Activated T-cell treated with anti-CD3 and anti-CD28 coated beads, Interleukin-2, amount 50 U/mL, for 24 hours (primary cell): Measurements from ENCODE around the gene GMPR.

Source experiments
- DNase-seq: peaks from one replicate; pipeline ENCODE4 v3.0.0-alpha.2; 2020
- H3K27ac Mint-ChIP-seq: 2 replicates; pipeline ENCODE4 v1.8.0; 2020; ENCODE audit warnings: mild to moderate bottlenecking, mixed read lengths
- H3K27me3 Mint-ChIP-seq: 2 replicates; pipeline ENCODE4 v1.8.0; 2020; ENCODE audit warnings: mixed read lengths
- H3K36me3 Mint-ChIP-seq: 2 replicates; pipeline ENCODE4 v1.8.0; 2020; ENCODE audit warnings: low read depth, mixed read lengths
- H3K4me1 Mint-ChIP-seq: 2 replicates; pipeline ENCODE4 v1.8.0; 2020; ENCODE audit warnings: low read depth, mixed read lengths
- H3K4me3 Mint-ChIP-seq: 2 replicates; pipeline ENCODE4 v1.8.0; 2020; ENCODE audit warnings: mild to moderate bottlenecking, moderate library complexity, mixed read lengths
- H3K9me3 Mint-ChIP-seq: 2 replicates; pipeline ENCODE4 v1.8.0; 2020; ENCODE audit warnings: mixed read lengths

GMPR gene

GRCh38 chr6:16324606-16325225, 86.3 kb downstream of the GMPR start:
- Mint-ChIP-seq H3K27me3 (no peaks in the 10 kb centered on the region), H3K9me3 (no peaks in the 10 kb centered on the region), H3K36me3 (peaks cover 35% of the 10 kb centered on the region), H3K4me3 (no peak overlapping the region), H3K4me1 (peaks cover 56% of the 10 kb centered on the region), H3K27ac (peak overlapping the region; percentile 76)
- no peak for DNase-seq

- Mint-ChIP-seq H3K36me3 (peaks cover 35% of the 10 kb centered on the region), H3K4me3 (no peak overlapping the region), H3K27ac (no peak overlapping the region), H3K9me3 (no peaks in the 10 kb centered on the region), H3K4me1 (peaks cover 40% of the 10 kb centered on the region), H3K27me3 (no peaks in the 10 kb centered on the region)
- no peak for DNase-seq
Observed at GRCh38 chr6:16326531-16326930, 88.1 kb downstream of the GMPR start.

- Mint-ChIP-seq H3K4me1 (peaks cover 34% of the 10 kb centered on the region), H3K4me3 (no peak overlapping the region), H3K27me3 (no peaks in the 10 kb centered on the region), H3K27ac (no peak overlapping the region), H3K9me3 (no peaks in the 10 kb centered on the region), H3K36me3 (peaks cover 35% of the 10 kb centered on the region)
- no peak for DNase-seq
Observed at GRCh38 chr6:16326971-16327776, 88.8 kb downstream of the GMPR start.

GRCh38 chr6:16327777-16328325, 89.5 kb downstream of the GMPR start:
- no peak overlapping the region for H3K4me3 Mint-ChIP-seq
- H3K27ac Mint-ChIP-seq, result no peak overlapping the region
- H3K36me3 Mint-ChIP-seq, result peaks cover 31% of the 10 kb centered on the region
- H3K27me3 Mint-ChIP-seq, result no peaks in the 10 kb centered on the region
- peaks cover 27% of the 10 kb centered on the region for H3K4me1 Mint-ChIP-seq
- H3K9me3 Mint-ChIP-seq, result no peaks in the 10 kb centered on the region
- DNase-seq, result no peak

GRCh38 chr6:16329233-16329632, 90.8 kb downstream of the GMPR start:
- no peak overlapping the region for H3K27ac Mint-ChIP-seq

GRCh38 chr6:16331384-16332174, 93.2 kb downstream of the GMPR start:
- Mint-ChIP-seq H3K4me3 (no peak overlapping the region), H3K4me1 (peaks cover 7% of the 10 kb centered on the region), H3K27ac (no peak overlapping the region), H3K9me3 (no peaks in the 10 kb centered on the region), H3K27me3 (no peaks in the 10 kb centered on the region), H3K36me3 (peaks cover 21% of the 10 kb centered on the region)
- DNase-seq, result peak; percentile 64

More at GRCh38 chr6:16329233-16329632, 90.8 kb downstream of the GMPR start:
- Mint-ChIP-seq H3K4me1 (peaks cover 16% of the 10 kb centered on the region), H3K36me3 (peaks cover 30% of the 10 kb centered on the region), H3K27me3 (no peaks in the 10 kb centered on the region), H3K9me3 (no peaks in the 10 kb centered on the region), H3K4me3 (no peak overlapping the region)
- no peak for DNase-seq

GRCh38 chr6:16332175-16332542, 93.8 kb downstream of the GMPR start:
- peak; percentile 82 for DNase-seq
- Mint-ChIP-seq H3K4me3 (no peak overlapping the region), H3K27me3 (no peaks in the 10 kb centered on the region), H3K27ac (no peak overlapping the region), H3K36me3 (peaks cover 15% of the 10 kb centered on the region), H3K9me3 (no peaks in the 10 kb centered on the region), H3K4me1 (peaks cover 7% of the 10 kb centered on the region)

GRCh38 chr6:16333580-16333979, 95.2 kb downstream of the GMPR start:
- no peak for DNase-seq
- Mint-ChIP-seq H3K4me3 (no peak overlapping the region), H3K4me1 (peaks cover 7% of the 10 kb centered on the region), H3K27me3 (no peaks in the 10 kb centered on the region), H3K36me3 (peaks cover 5% of the 10 kb centered on the region), H3K27ac (peak overlapping the region; percentile 38), H3K9me3 (no peaks in the 10 kb centered on the region)

- Mint-ChIP-seq H3K27me3 (no peaks in the 10 kb centered on the region), H3K4me3 (no peak overlapping the region), H3K36me3 (peaks cover 5% of the 10 kb centered on the region), H3K4me1 (peaks cover 7% of the 10 kb centered on the region), H3K9me3 (no peaks in the 10 kb centered on the region), H3K27ac (peak overlapping the region; percentile 35)
- no peak for DNase-seq
Observed at GRCh38 chr6:16334671-16335070, 96.3 kb downstream of the GMPR start.

GRCh38 chr6:16335176-16335575, 96.8 kb downstream of the GMPR start:
- DNase-seq, result no peak
- H3K27me3 Mint-ChIP-seq, result no peaks in the 10 kb centered on the region
- peaks cover 5% of the 10 kb centered on the region for H3K36me3 Mint-ChIP-seq
- H3K4me1 Mint-ChIP-seq, result peaks cover 7% of the 10 kb centered on the region
- no peak overlapping the region for H3K4me3 Mint-ChIP-seq
- no peaks in the 10 kb centered on the region for H3K9me3 Mint-ChIP-seq
- H3K27ac Mint-ChIP-seq, result peak overlapping the region; percentile 35

- Mint-ChIP-seq H3K27ac (peak overlapping the region; percentile 35), H3K4me1 (peaks cover 4% of the 10 kb centered on the region), H3K9me3 (no peaks in the 10 kb centered on the region), H3K36me3 (peaks cover 5% of the 10 kb centered on the region), H3K4me3 (no peak overlapping the region), H3K27me3 (no peaks in the 10 kb centered on the region)
- DNase-seq, result no peak
Observed at GRCh38 chr6:16336056-16336818, 97.8 kb downstream of the GMPR start.

GRCh38 chr6:16336911-16337294, 98.5 kb downstream of the GMPR start:
- Mint-ChIP-seq H3K4me1 (peaks cover 4% of the 10 kb centered on the region), H3K27me3 (no peaks in the 10 kb centered on the region), H3K27ac (no peak overlapping the region), H3K9me3 (no peaks in the 10 kb centered on the region), H3K36me3 (peaks cover 5% of the 10 kb centered on the region), H3K4me3 (no peak overlapping the region)
- no peak for DNase-seq

- Mint-ChIP-seq H3K4me3 (no peak overlapping the region), H3K27me3 (no peaks in the 10 kb centered on the region), H3K9me3 (no peaks in the 10 kb centered on the region), H3K36me3 (peaks cover 5% of the 10 kb centered on the region), H3K27ac (no peak overlapping the region), H3K4me1 (peaks cover 7% of the 10 kb centered on the region)
- no peak for DNase-seq
Observed at GRCh38 chr6:16337295-16337975, 99.0 kb downstream of the GMPR start.
